ENCODE data around the gene LGR5.

- TF ChIP-seq POLR2A (IDR thresholded peaks at IDR 0.05) = no peak
- TF ChIP-seq CTCF (IDR thresholded peaks at IDR 0.05 in 4 of 5, conservative IDR thresholded peaks at IDR 0.05 in 1 of 5) = no peak
These were observed 97.5 kb downstream of the LGR5 start for GRCh38 chr12:71536939-71537622.
